ENCODE data around the gene DCST1.

DCST1 gene

GRCh38 chr1:155022927-155023236 lies 10.7 kb upstream of the DCST1 start:
- Histone ChIP-seq H3K4me3 (ENCODE audit: insufficient read depth, low read length, poor library complexity, severe bottlenecking) (no peak overlapping the region), H3K79me2 (ENCODE audit: insufficient read depth, low read length) (no peaks in the 10 kb centered on the region), H3K9me3 (ENCODE audit: insufficient read depth, low read length) (no peaks in the 10 kb centered on the region), H3K9me2 (replicated peaks; ENCODE audit: insufficient read depth, low read length) (no peaks in the 10 kb centered on the region), H3K36me3 (ENCODE audit: low read length) (no peaks in the 10 kb centered on the region), H3F3A (ENCODE audit: insufficient read depth) (no peaks in the 10 kb centered on the region), H3K27ac (ENCODE audit: low read depth, low read length) (no peak overlapping the region), H3K27me3 (ENCODE audit: low read length) (no peaks in the 10 kb centered on the region), H3K9ac (ENCODE audit: low read length) (no peak overlapping the region), H2AFZ (ENCODE audit: low read depth, low read length, severe bottlenecking) (no peak overlapping the region), H4K20me1 (ENCODE audit: low read depth, low read length) (no peaks in the 10 kb centered on the region), H3K4me2 (ENCODE audit: low read depth, low read length, poor library complexity, severe bottlenecking) (no peak overlapping the region)
- TF ChIP-seq EZH2phosphoT487 (conservative IDR thresholded peaks at IDR 0.05; ENCODE audit: low read length) (no peak), CTCF (IDR thresholded peaks at IDR 0.05; ENCODE audit: insufficient read depth, low read length, poor library complexity, severe bottlenecking) (no peak)

GRCh38 chr1:155023627-155024026 lies 10.0 kb upstream of the DCST1 start:
- Histone ChIP-seq H3K79me2 (ENCODE audit: insufficient read depth, low read length) (no peaks in the 10 kb centered on the region), H3K36me3 (ENCODE audit: low read length) (no peaks in the 10 kb centered on the region), H3K9me2 (replicated peaks; ENCODE audit: insufficient read depth, low read length) (no peaks in the 10 kb centered on the region), H3K27me3 (ENCODE audit: low read length) (no peaks in the 10 kb centered on the region), H3K4me3 (ENCODE audit: insufficient read depth, low read length, poor library complexity, severe bottlenecking) (no peak overlapping the region), H3K9me3 (ENCODE audit: insufficient read depth, low read length) (no peaks in the 10 kb centered on the region), H3K27ac (ENCODE audit: low read depth, low read length) (no peak overlapping the region), H3F3A (ENCODE audit: insufficient read depth) (no peaks in the 10 kb centered on the region), H3K4me2 (ENCODE audit: low read depth, low read length, poor library complexity, severe bottlenecking) (no peak overlapping the region), H2AFZ (ENCODE audit: low read depth, low read length, severe bottlenecking) (no peak overlapping the region), H4K20me1 (ENCODE audit: low read depth, low read length) (no peaks in the 10 kb centered on the region), H3K9ac (ENCODE audit: low read length) (no peak overlapping the region)
- no peak for TF ChIP-seq CTCF (IDR thresholded peaks at IDR 0.05; ENCODE audit: insufficient read depth, low read length, poor library complexity, severe bottlenecking)
- no peak for TF ChIP-seq EZH2phosphoT487 (conservative IDR thresholded peaks at IDR 0.05; ENCODE audit: low read length)

GRCh38 chr1:155024315-155024714 lies 9.3 kb upstream of the DCST1 start:
- no peak overlapping the region for H3K4me2 ChIP-seq (ENCODE audit: low read depth, low read length, poor library complexity, severe bottlenecking)
- no peaks in the 10 kb centered on the region for H3K27me3 ChIP-seq (ENCODE audit: low read length)
- H3K9me2 ChIP-seq (replicated peaks; ENCODE audit: insufficient read depth, low read length): no peaks in the 10 kb centered on the region
- TF ChIP-seq CTCF (IDR thresholded peaks at IDR 0.05; ENCODE audit: insufficient read depth, low read length, poor library complexity, severe bottlenecking) (no peak), EZH2phosphoT487 (conservative IDR thresholded peaks at IDR 0.05; ENCODE audit: low read length) (no peak)
- no peaks in the 10 kb centered on the region for H3K9me3 ChIP-seq (ENCODE audit: insufficient read depth, low read length)
- no peaks in the 10 kb centered on the region for H3K79me2 ChIP-seq (ENCODE audit: insufficient read depth, low read length)
- H4K20me1 ChIP-seq (ENCODE audit: low read depth, low read length): no peaks in the 10 kb centered on the region
- H3K27ac ChIP-seq (ENCODE audit: low read depth, low read length): no peak overlapping the region
- no peak overlapping the region for H2AFZ ChIP-seq (ENCODE audit: low read depth, low read length, severe bottlenecking)
- no peaks in the 10 kb centered on the region for H3F3A ChIP-seq (ENCODE audit: insufficient read depth)
- H3K4me3 ChIP-seq (ENCODE audit: insufficient read depth, low read length, poor library complexity, severe bottlenecking): no peak overlapping the region
- no peak overlapping the region for H3K9ac ChIP-seq (ENCODE audit: low read length)
- no peaks in the 10 kb centered on the region for H3K36me3 ChIP-seq (ENCODE audit: low read length)

GRCh38 chr1:155026154-155026553 lies 7.5 kb upstream of the DCST1 start:
- no peak overlapping the region for H2AFZ ChIP-seq (ENCODE audit: low read depth, low read length, severe bottlenecking)
- H3F3A ChIP-seq (ENCODE audit: insufficient read depth): no peaks in the 10 kb centered on the region
- no peak overlapping the region for H3K4me2 ChIP-seq (ENCODE audit: low read depth, low read length, poor library complexity, severe bottlenecking)

More at GRCh38 chr1:155026154-155026553, 7.5 kb upstream of the DCST1 start:
- no peak overlapping the region for H3K9ac ChIP-seq (ENCODE audit: low read length)
- H3K9me3 ChIP-seq (ENCODE audit: insufficient read depth, low read length): no peaks in the 10 kb centered on the region
- TF ChIP-seq EZH2phosphoT487 (conservative IDR thresholded peaks at IDR 0.05; ENCODE audit: low read length) (no peak), CTCF (IDR thresholded peaks at IDR 0.05; ENCODE audit: insufficient read depth, low read length, poor library complexity, severe bottlenecking) (no peak)
- H3K27me3 ChIP-seq (ENCODE audit: low read length): no peaks in the 10 kb centered on the region
- no peak overlapping the region for H3K27ac ChIP-seq (ENCODE audit: low read depth, low read length)
- H3K79me2 ChIP-seq (ENCODE audit: insufficient read depth, low read length): no peaks in the 10 kb centered on the region
- no peak overlapping the region for H3K4me3 ChIP-seq (ENCODE audit: insufficient read depth, low read length, poor library complexity, severe bottlenecking)
- H3K36me3 ChIP-seq (ENCODE audit: low read length): no peaks in the 10 kb centered on the region
- H3K9me2 ChIP-seq (replicated peaks; ENCODE audit: insufficient read depth, low read length): no peaks in the 10 kb centered on the region
- no peaks in the 10 kb centered on the region for H4K20me1 ChIP-seq (ENCODE audit: low read depth, low read length)
